ENCODE measurements around the gene GCNT3. TPM values are rescaled to one million over a fixed set of nuclear protein-coding genes. Genes with fewer than 3 reads are reported as not detected.

Gene GCNT3
- total and polyA plus RNA-seq, 9 donors, result 0.50 to 4.1 (median 0.72) TPM; not detected in 2

GRCh38 chr15:59649603-59650002 is 38.0 kb downstream of the GCNT3 start:
- Histone ChIP-seq H3K9me3 (no peaks in the 10 kb centered on the region), H3K4me3 (no peak overlapping the region), H3K27me3 (no peaks in the 10 kb centered on the region), H3K27ac (no peak overlapping the region), H3K4me1 (ENCODE audit: insufficient read depth) (peaks cover 2% of the 10 kb centered on the region), H3K36me3 (no peaks in the 10 kb centered on the region)
- TF ChIP-seq EP300 (IDR thresholded peaks at IDR 0.05), result no peak
- no peak for TF ChIP-seq CTCF (IDR thresholded peaks at IDR 0.05)
- no peak for TF ChIP-seq POLR2A (IDR thresholded peaks at IDR 0.05)
- no peak for DNase-seq
- intact Hi-C loops (cut with DNase I), result no loop called here

- no peak for TF ChIP-seq EP300 (IDR thresholded peaks at IDR 0.05)
- no peaks in the 10 kb centered on the region for H3K27me3 ChIP-seq
- H3K4me3 ChIP-seq, result no peak overlapping the region
- no peak overlapping the region for H3K27ac ChIP-seq
- no peaks in the 10 kb centered on the region for H3K9me3 ChIP-seq
- H3K4me1 ChIP-seq (ENCODE audit: insufficient read depth), result peaks cover 10% of the 10 kb centered on the region
- WGBS, 3 donors, result 92 to 100% (median 98%) methylated on average over 1 of the region's 1 CpG
- DNase-seq, result no peak
- H3K36me3 ChIP-seq, result no peaks in the 10 kb centered on the region
- intact Hi-C loops (cut with DNase I), result no loop called here
These were observed 42.5 kb downstream of the GCNT3 start for GRCh38 chr15:59654046-59654445.

GRCh38 chr15:59656897-59657634 is 45.5 kb downstream of the GCNT3 start, which contains the start of gene GTF2A2:
Gene GTF2A2 (minus strand): TSS chr15:59657515. CDS start chr15:59652277, 5,238 bp downstream.
- no peaks in the 10 kb centered on the region for H3K27me3 ChIP-seq
- H3K4me1 ChIP-seq (ENCODE audit: insufficient read depth), result peaks cover 10% of the 10 kb centered on the region
- TF ChIP-seq POLR2A (IDR thresholded peaks at IDR 0.05) (peak; percentile 54), EP300 (IDR thresholded peaks at IDR 0.05) (no peak)
- no peaks in the 10 kb centered on the region for H3K36me3 ChIP-seq
- H3K27ac ChIP-seq, result peak within 1 kb of the TSS; percentile 60 to 62
- 0% methylated on average over 55 to 59 of the region's 59 CpGs for WGBS, 3 donors
- no peaks in the 10 kb centered on the region for H3K9me3 ChIP-seq
- H3K4me3 ChIP-seq, result peak within 1 kb of the TSS; percentile 88
- intact Hi-C loops (cut with DNase I), result no loop called here
- peak; percentile 91 to 95 (median 92) for DNase-seq

- intact Hi-C loops (cut with DNase I), result no loop called here
- 27 to 39% (median 27%) methylated on average over 23 of the region's 23 CpGs for WGBS, 3 donors
- Histone ChIP-seq H3K4me3 (peak overlapping the region; percentile 88), H3K27me3 (no peaks in the 10 kb centered on the region), H3K36me3 (no peaks in the 10 kb centered on the region), H3K9me3 (no peaks in the 10 kb centered on the region), H3K4me1 (ENCODE audit: insufficient read depth) (peaks cover 10% of the 10 kb centered on the region), H3K27ac (no peak overlapping the region)
- TF ChIP-seq EP300 (IDR thresholded peaks at IDR 0.05), result no peak
- TF ChIP-seq CTCF (IDR thresholded peaks at IDR 0.05), result no peak
- no peak for TF ChIP-seq POLR2A (IDR thresholded peaks at IDR 0.05)
- peak in 4 of 5 donors; percentile 15 to 57 (median 37) for DNase-seq
These were observed 46.1 kb downstream of the GCNT3 start for GRCh38 chr15:59657635-59658125.

- TF ChIP-seq EP300 (IDR thresholded peaks at IDR 0.05) (no peak), CTCF (IDR thresholded peaks at IDR 0.05) (no peak), POLR2A (IDR thresholded peaks at IDR 0.05) (no peak)
- no peak for DNase-seq
- H3K4me3 ChIP-seq, result no peak overlapping the region
- H3K4me1 ChIP-seq (ENCODE audit: insufficient read depth), result peaks cover 8% of the 10 kb centered on the region
- H3K36me3 ChIP-seq, result no peaks in the 10 kb centered on the region
- WGBS, 3 donors, result 45 to 64% (median 57%) methylated on average over 1 of the region's 1 CpG
- intact Hi-C loops (cut with DNase I), result no loop called here
- no peak overlapping the region for H3K27ac ChIP-seq
- no peaks in the 10 kb centered on the region for H3K9me3 ChIP-seq
- no peaks in the 10 kb centered on the region for H3K27me3 ChIP-seq
These were observed 47.8 kb downstream of the GCNT3 start for GRCh38 chr15:59659366-59659765.

All from ovary (tissue), 9 donors.